GM21390 (cell line): ENCODE measurements around the gene STK38.
"Not testable (repeated sequence)": the region's sequence is repeated elsewhere in the genome, so short reads cannot be mapped to it uniquely, and the experiment has no call there.

ENCODE experiments used
- ATAC-seq: cut with Tn5 transposase; IDR thresholded peaks from one replicate; pipeline ENCODE4 v1.9.1; 2021; ENCODE audit not compliant: unreplicated experiment

STK38 gene

GRCh38 chr6:36491378-36491965 is 55.8 kb downstream of the STK38 start:
- no peak for ATAC-seq

GRCh38 chr6:36489426-36489825 is 57.9 kb downstream of the STK38 start:
- ATAC-seq: no peak

- ATAC-seq: no peak
Measured at GRCh38 chr6:36488221-36488620, 59.1 kb downstream of the STK38 start.

- no peak for ATAC-seq
Measured at GRCh38 chr6:36487698-36488097, 59.6 kb downstream of the STK38 start.

- no peak for ATAC-seq
Measured at GRCh38 chr6:36484736-36485135, 62.5 kb downstream of the STK38 start.

GRCh38 chr6:36483326-36483725 is 64.0 kb downstream of the STK38 start:
- not testable (repeated sequence) for ATAC-seq

GRCh38 chr6:36479256-36479655 is 68.0 kb downstream of the STK38 start:
- ATAC-seq: no peak

- no peak for ATAC-seq
Measured at GRCh38 chr6:36478051-36478526, 69.2 kb downstream of the STK38 start.

- no peak for ATAC-seq
Measured at GRCh38 chr6:36469946-36470345, 77.3 kb downstream of the STK38 start.

GRCh38 chr6:36469148-36469661 is 78.1 kb downstream of the STK38 start:
- ATAC-seq: no peak

- no peak for ATAC-seq
Measured at GRCh38 chr6:36467625-36468024, 79.7 kb downstream of the STK38 start.

- ATAC-seq: no peak
Measured at GRCh38 chr6:36464233-36464632, 83.0 kb downstream of the STK38 start.

GRCh38 chr6:36463676-36464075 is 83.6 kb downstream of the STK38 start:
- no peak for ATAC-seq

GRCh38 chr6:36461646-36462045 is 85.6 kb downstream of the STK38 start:
- no peak for ATAC-seq

GRCh38 chr6:36460916-36461315 is 86.4 kb downstream of the STK38 start:
- ATAC-seq: no peak

GRCh38 chr6:36459501-36459900 is 87.8 kb downstream of the STK38 start:
- no peak for ATAC-seq

GRCh38 chr6:36455486-36456027 is 91.7 kb downstream of the STK38 start:
- no peak for ATAC-seq

GRCh38 chr6:36452897-36453296 is 94.4 kb downstream of the STK38 start:
- not testable (repeated sequence) for ATAC-seq

- ATAC-seq: not testable (repeated sequence)
Measured at GRCh38 chr6:36449173-36449572, 98.1 kb downstream of the STK38 start.

GRCh38 chr6:36445621-36446020 is 101.7 kb downstream of the STK38 start:
- no peak for ATAC-seq

- ATAC-seq: no peak
Measured at GRCh38 chr6:36444470-36444869, 102.8 kb downstream of the STK38 start.
